HCT116 (cell line): Measurements from ENCODE around the gene PRKN. TPM values are rescaled to one million over a fixed set of nuclear protein-coding genes. Genes with fewer than 3 reads are reported as not detected.

Experiments
- ATAC-seq: fragments of 200-7000 bp; cut with Tn5 transposase; 2 replicates; pipeline ENCODE4 v1.9.1; 2020; ENCODE audit warnings: mild to moderate bottlenecking, moderate library complexity
- BruUV-seq: library from RNA; stranded (reverse); fragments of 400-500 nt; replicated peaks from 2 replicates; lab custom pipeline; 2021; lab: Mats Ljungman, UMichigan
- CTCF ChIA-PET: fragments of 300-600 bp; sonication (Branson Sonifier 250); formaldehyde crosslinking; loops from one replicate; lab custom pipeline; 2021; ENCODE audit warnings: antibody characterized with exemption; lab: Charles Lee
- POLR2A ChIA-PET: fragments of 300-600, 350-600 bp; sonication (Branson Sonifier 250); formaldehyde crosslinking; loops from one replicate; lab custom pipeline; 2021; ENCODE audit warnings: antibody characterized with exemption; lab: Charles Lee
- RAD21 ChIA-PET, 2 experiments: fragments of 300-600 bp; sonication (Branson Sonifier 250); formaldehyde crosslinking; loops; one replicate each; lab custom pipeline; 2023; ENCODE audit warnings: low total read pairs in 2 of 2; ENCODE audit not compliant: uncharacterized antibody in 2 of 2, unreplicated experiment in 2 of 2, low non-redundant PET in 1 of 2; lab: Charles Lee
- DNase-seq: peaks from one replicate; pipeline ENCODE4 v3.0.0-alpha.2; 2010; ENCODE audit warnings: low read depth, low spot score
- H2AFZ ChIP-seq: fragments of 200-600 bp; shearing (Covaris generic), sonication (generic); 2 replicates; pipeline ENCODE4 v1.6.1; 2017; ENCODE audit warnings: low read depth, mixed run types, mixed read lengths, antibody characterized with exemption, low read length; ENCODE audit not compliant: poor library complexity, severe bottlenecking
- H3K27ac ChIP-seq: 2 replicates; pipeline ENCODE4 v1.5.1; 2012; ENCODE audit warnings: low read depth, low read length
- H3K27me3 ChIP-seq: fragments of 200-600 bp; sonication (generic); 2 replicates; pipeline ENCODE4 v1.6.1; 2016; ENCODE audit warnings: mixed run types, low read length, mixed read lengths; ENCODE audit not compliant: insufficient read depth
- H3K36me3 ChIP-seq, 2 experiments: fragments of 200-500 bp in 1 of 2; fragments of 200-600 bp in 1 of 2; sonication (Bioruptor generic) in 1 of 2; sonication (generic) in 1 of 2; 2 replicates each; pipeline versions ENCODE4 v1.5.1 to v1.6.1; 2014 to 2016; ENCODE audit warnings: low read length in 2 of 2, inconsistent platforms in 1 of 2, mixed read lengths in 1 of 2, mixed run types in 1 of 2; ENCODE audit not compliant: insufficient read depth in 2 of 2, control insufficient read depth in 1 of 2
- H3K4me1 ChIP-seq, 2 experiments: fragments of 200-600 bp in 1 of 2; sonication (generic) in 1 of 2; 2 replicates each; pipeline versions ENCODE4 v1.5.1 to v1.6.1; 2012 to 2017; ENCODE audit warnings: low read length in 2 of 2, inconsistent platforms in 1 of 2, mild to moderate bottlenecking in 1 of 2, mixed read lengths in 1 of 2, mixed run types in 1 of 2, moderate library complexity in 1 of 2; ENCODE audit not compliant: insufficient read depth in 2 of 2, control insufficient read depth in 1 of 2
- H3K4me2 ChIP-seq: fragments of 200-600 bp; sonication (generic); 2 replicates; pipeline ENCODE4 v1.6.1; 2017; ENCODE audit warnings: mixed run types, low read length, mixed read lengths
- H3K4me3 ChIP-seq, 2 experiments: fragments of 200-600 bp in 1 of 2; sonication (generic) in 1 of 2; replicated peaks in 1 of 2; 2 replicates each; pipeline ENCODE4 v1.5.1; 2011 to 2016; ENCODE audit warnings: low read length in 2 of 2, control low read depth in 1 of 2, low read depth in 1 of 2, mild to moderate bottlenecking in 1 of 2, mixed read lengths in 1 of 2, mixed run types in 1 of 2
- H3K79me2 ChIP-seq: fragments of 200-600 bp; sonication (generic); 2 replicates; pipeline ENCODE4 v1.6.1; 2017; ENCODE audit warnings: mild to moderate bottlenecking, mixed run types, low read length, moderate library complexity, mixed read lengths; ENCODE audit not compliant: insufficient read depth
- H3K9ac ChIP-seq: fragments of 200-600 bp; sonication (generic); 2 replicates; pipeline ENCODE4 v1.6.1; 2016; ENCODE audit warnings: low read length, mixed read lengths
- H3K9me2 ChIP-seq: fragments of 200-600 bp; sonication (generic), shearing (Covaris generic); 2 replicates; pipeline ENCODE4 v1.6.1; 2017; ENCODE audit warnings: mixed run types, mild to moderate bottlenecking, moderate library complexity; ENCODE audit not compliant: insufficient read depth
- H3K9me3 ChIP-seq, 2 experiments: fragments of 200-500 bp in 1 of 2; fragments of 200-600 bp in 1 of 2; sonication (Bioruptor generic) in 1 of 2; sonication (generic) in 1 of 2; 2 replicates each; pipeline ENCODE4 v1.6.1; 2014 to 2017; ENCODE audit warnings: low read length in 2 of 2, mixed read lengths in 2 of 2, inconsistent platforms in 1 of 2, low read depth in 1 of 2, mild to moderate bottlenecking in 1 of 2, mixed run types in 1 of 2, moderate library complexity in 1 of 2; ENCODE audit not compliant: control insufficient read depth in 1 of 2, insufficient read depth in 1 of 2
- H4K20me1 ChIP-seq: fragments of 200-600 bp; sonication (generic), shearing (Covaris generic); 2 replicates; pipeline ENCODE4 v1.6.1; 2017; ENCODE audit warnings: mixed run types, mild to moderate bottlenecking, moderate library complexity; ENCODE audit not compliant: insufficient read depth
- CBX3 ChIP-seq: IDR thresholded peaks from 2 replicates; pipeline ENCODE4 v1.6.1; 2012; ENCODE audit warnings: low read depth
- EGR1 ChIP-seq: IDR thresholded peaks from 2 replicates; pipeline ENCODE4 v1.6.1; 2012; ENCODE audit warnings: low read depth
- ELF1 ChIP-seq: IDR thresholded peaks from 2 replicates; pipeline ENCODE4 v1.6.1; 2012; ENCODE audit warnings: low read depth, borderline replicate concordance
- EZH2 ChIP-seq: fragments of 200-600 bp; sonication (generic); IDR thresholded peaks from 2 replicates; pipeline ENCODE4 v1.6.1; 2017; ENCODE audit warnings: antibody characterized with exemption, mixed run types
- FOSL1 ChIP-seq: IDR thresholded peaks from 2 replicates; pipeline ENCODE4 v1.6.1; 2012; ENCODE audit warnings: low read depth
- JUND ChIP-seq: IDR thresholded peaks from 2 replicates; pipeline ENCODE4 v1.6.1; 2012
- POLR2AphosphoS5 ChIP-seq: IDR thresholded peaks from 2 replicates; pipeline ENCODE4 v1.6.1; 2011; ENCODE audit warnings: mild to moderate bottlenecking, low read depth, low read length, moderate library complexity
- SIN3A ChIP-seq: IDR thresholded peaks from 2 replicates; pipeline ENCODE4 v1.6.1; 2012; ENCODE audit warnings: low read depth
- SP1 ChIP-seq: IDR thresholded peaks from 2 replicates; pipeline ENCODE4 v1.6.1; 2012; ENCODE audit warnings: low read depth
- TCF7L2 ChIP-seq: IDR thresholded peaks from 2 replicates; pipeline ENCODE4 v1.7.0; 2011; ENCODE audit warnings: borderline replicate concordance, inconsistent platforms; ENCODE audit not compliant: insufficient read depth, insufficient read length; ENCODE audit errors: extremely low read depth
- ZFX ChIP-seq: fragments of 450-650 bp; IDR thresholded peaks from 2 replicates; pipeline ENCODE4 v1.6.1; 2017
- ZNF274 ChIP-seq: fragments of 200-500 bp; sonication (Bioruptor generic); IDR thresholded peaks from 2 replicates; pipeline ENCODE4 v1.6.1; 2014; ENCODE audit warnings: mild to moderate bottlenecking, low read depth, low read length, inconsistent platforms
- intact Hi-C: fragments of 100-400 bp; cut with micrococcal nuclease; formaldehyde crosslinking; loops from 2 replicates; pipeline ENCODE4 v1.10.0; 2022
- total RNA-seq: library from RNA; stranded (reverse); gene quantifications from one replicate; pipeline ENCODE4 v1.2.1, GENCODE V29; 2021; ENCODE audit not compliant: unreplicated experiment
- TF ChIP-seq, protein P1 (sequence below): IDR thresholded peaks from 2 replicates; pipeline ENCODE4 v1.6.1; 2011; ENCODE audit warnings: mild to moderate bottlenecking, low read length, moderate library complexity; ENCODE audit not compliant: insufficient replicate concordance; ENCODE audit errors: extremely low read depth
- TF ChIP-seq, protein P2 (sequence below): IDR thresholded peaks from 2 replicates; pipeline ENCODE4 v1.6.1; 2012
- TF ChIP-seq, protein P3 (sequence below), 3 experiments: fragments of 200-600 bp in 1 of 3; sonication (generic) in 1 of 3; IDR thresholded peaks in 2 of 3; conservative IDR thresholded peaks in 1 of 3; 2 replicates each; pipeline ENCODE4 v1.5.1; 2012 to 2017; ENCODE audit warnings: low read depth in 2 of 3, low read length in 2 of 3, antibody characterized with exemption in 1 of 3, borderline replicate concordance in 1 of 3, control low read depth in 1 of 3, mild to moderate bottlenecking in 1 of 3, mixed read lengths in 1 of 3, mixed run types in 1 of 3, moderate library complexity in 1 of 3; ENCODE audit not compliant: insufficient read depth in 1 of 3

PRKN gene
- total RNA-seq, 1 experiment from 2014 or later = 2.6 TPM

DNA sequence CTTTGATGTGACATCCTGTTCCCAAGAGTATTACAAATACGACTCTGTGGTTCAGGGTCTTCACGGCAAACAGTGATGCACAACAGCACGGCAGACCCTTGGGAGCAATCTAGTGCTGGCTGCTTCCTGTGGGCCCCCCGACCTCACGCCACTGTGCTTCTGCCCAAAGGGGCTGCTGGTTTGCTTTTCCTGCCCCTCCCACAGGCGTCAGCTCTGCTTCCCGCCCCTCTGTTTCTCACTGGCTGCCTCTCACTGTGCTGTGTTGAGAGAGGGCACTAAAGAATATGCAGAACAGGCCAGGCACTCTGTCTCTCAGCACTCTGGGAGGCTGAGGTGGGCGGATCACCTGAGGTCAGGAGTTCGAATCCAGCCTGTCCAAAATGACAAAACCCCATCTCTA lies 899.2 kb downstream of the PRKN start:
- ATAC-seq (no peak), DNase-seq (no peak)
- Histone ChIP-seq H3K27ac (no peak overlapping the region), H3K4me3 (no peak overlapping the region), H3K79me2 (no peaks in the 10 kb centered on the region), H3K9me2 (no peaks in the 10 kb centered on the region), H3K4me2 (no peak overlapping the region), H3K9ac (no peak overlapping the region), H3K4me1 (no peaks in the 10 kb centered on the region), H4K20me1 (no peaks in the 10 kb centered on the region), H3K36me3 (no peaks in the 10 kb centered on the region), H3K27me3 (no peaks in the 10 kb centered on the region), H3K9me3 (no peaks in the 10 kb centered on the region), H2AFZ (no peak overlapping the region)
- BruUV-seq = no TSS peak
- ChIA-PET CTCF (no interaction called here), RAD21 (no interaction called here), POLR2A (no interaction called here)
- TF ChIP-seq EZH2 = no peak
- no peak for TF ChIP-seq SIN3A
- TF ChIP-seq JUND = no peak
- TF ChIP-seq FOSL1 = no peak
- TF ChIP-seq ELF1 = no peak
- TF ChIP-seq, protein P1, sequence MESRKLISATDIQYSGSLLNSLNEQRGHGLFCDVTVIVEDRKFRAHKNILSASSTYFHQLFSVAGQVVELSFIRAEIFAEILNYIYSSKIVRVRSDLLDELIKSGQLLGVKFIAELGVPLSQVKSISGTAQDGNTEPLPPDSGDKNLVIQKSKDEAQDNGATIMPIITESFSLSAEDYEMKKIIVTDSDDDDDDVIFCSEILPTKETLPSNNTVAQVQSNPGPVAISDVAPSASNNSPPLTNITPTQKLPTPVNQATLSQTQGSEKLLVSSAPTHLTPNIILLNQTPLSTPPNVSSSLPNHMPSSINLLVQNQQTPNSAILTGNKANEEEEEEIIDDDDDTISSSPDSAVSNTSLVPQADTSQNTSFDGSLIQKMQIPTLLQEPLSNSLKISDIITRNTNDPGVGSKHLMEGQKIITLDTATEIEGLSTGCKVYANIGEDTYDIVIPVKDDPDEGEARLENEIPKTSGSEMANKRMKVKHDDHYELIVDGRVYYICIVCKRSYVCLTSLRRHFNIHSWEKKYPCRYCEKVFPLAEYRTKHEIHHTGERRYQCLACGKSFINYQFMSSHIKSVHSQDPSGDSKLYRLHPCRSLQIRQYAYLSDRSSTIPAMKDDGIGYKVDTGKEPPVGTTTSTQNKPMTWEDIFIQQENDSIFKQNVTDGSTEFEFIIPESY = no peak
- TF ChIP-seq, protein P2, sequence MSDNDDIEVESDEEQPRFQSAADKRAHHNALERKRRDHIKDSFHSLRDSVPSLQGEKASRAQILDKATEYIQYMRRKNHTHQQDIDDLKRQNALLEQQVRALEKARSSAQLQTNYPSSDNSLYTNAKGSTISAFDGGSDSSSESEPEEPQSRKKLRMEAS = no peak
- TF ChIP-seq CBX3 = no peak
- TF ChIP-seq ZNF274 = no peak
- TF ChIP-seq, protein P3, sequence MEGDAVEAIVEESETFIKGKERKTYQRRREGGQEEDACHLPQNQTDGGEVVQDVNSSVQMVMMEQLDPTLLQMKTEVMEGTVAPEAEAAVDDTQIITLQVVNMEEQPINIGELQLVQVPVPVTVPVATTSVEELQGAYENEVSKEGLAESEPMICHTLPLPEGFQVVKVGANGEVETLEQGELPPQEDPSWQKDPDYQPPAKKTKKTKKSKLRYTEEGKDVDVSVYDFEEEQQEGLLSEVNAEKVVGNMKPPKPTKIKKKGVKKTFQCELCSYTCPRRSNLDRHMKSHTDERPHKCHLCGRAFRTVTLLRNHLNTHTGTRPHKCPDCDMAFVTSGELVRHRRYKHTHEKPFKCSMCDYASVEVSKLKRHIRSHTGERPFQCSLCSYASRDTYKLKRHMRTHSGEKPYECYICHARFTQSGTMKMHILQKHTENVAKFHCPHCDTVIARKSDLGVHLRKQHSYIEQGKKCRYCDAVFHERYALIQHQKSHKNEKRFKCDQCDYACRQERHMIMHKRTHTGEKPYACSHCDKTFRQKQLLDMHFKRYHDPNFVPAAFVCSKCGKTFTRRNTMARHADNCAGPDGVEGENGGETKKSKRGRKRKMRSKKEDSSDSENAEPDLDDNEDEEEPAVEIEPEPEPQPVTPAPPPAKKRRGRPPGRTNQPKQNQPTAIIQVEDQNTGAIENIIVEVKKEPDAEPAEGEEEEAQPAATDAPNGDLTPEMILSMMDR (IDR thresholded peaks at IDR 0.05 in 2 of 3, conservative IDR thresholded peaks at IDR 0.05 in 1 of 3; ENCODE audit: borderline replicate concordance in 1 of 3, insufficient read depth in 1 of 3, low read depth in 2 of 3, low read length in 2 of 3) = no peak
- TF ChIP-seq TCF7L2 = no peak
- TF ChIP-seq SP1 = no peak
- TF ChIP-seq ZFX = no peak
- TF ChIP-seq EGR1 = no peak
- no peak for TF ChIP-seq POLR2AphosphoS5
- intact Hi-C loops = no loop called here
